Limb (tissue), 2 donors: Measurements from ENCODE around the gene VMO1.
A peak's percentile ranks its signal among the peaks of the same experiment; 100 is the strongest.

Experiments
- DNase-seq, 2 donors: peaks; one replicate each; pipeline ENCODE4 v3.0.0-alpha.2; 2016; ENCODE audit errors: extremely low spot score in 2 of 2

Gene VMO1

GRCh38 chr17:4764595-4764994, 21.6 kb downstream of the VMO1 start:
- DNase-seq: no peak

GRCh38 chr17:4759776-4760236, 26.4 kb downstream of the VMO1 start:
- DNase-seq: no peak

GRCh38 chr17:4753392-4753791, 32.8 kb downstream of the VMO1 start:
- DNase-seq: no peak

- no peak for DNase-seq
These were observed 34.2 kb downstream of the VMO1 start for GRCh38 chr17:4751932-4752331.

- DNase-seq: no peak
These were observed 35.6 kb downstream of the VMO1 start for GRCh38 chr17:4750606-4751005.

GRCh38 chr17:4748686-4749085, 37.5 kb downstream of the VMO1 start:
- DNase-seq: no peak

- no peak for DNase-seq
These were observed 38.3 kb downstream of the VMO1 start for GRCh38 chr17:4747847-4748246.

- DNase-seq: no peak
These were observed 40.9 kb downstream of the VMO1 start for GRCh38 chr17:4744999-4745969.

- no peak for DNase-seq
These were observed 42.3 kb downstream of the VMO1 start for GRCh38 chr17:4743898-4744297.

- no peak for DNase-seq
These were observed 42.9 kb downstream of the VMO1 start for GRCh38 chr17:4743216-4743615.

- DNase-seq: no peak
These were observed 43.5 kb downstream of the VMO1 start for GRCh38 chr17:4742629-4743028.

GRCh38 chr17:4742133-4742532, 44.0 kb downstream of the VMO1 start:
- DNase-seq: no peak

GRCh38 chr17:4741544-4741943, 44.6 kb downstream of the VMO1 start:
- DNase-seq: no peak

- no peak for DNase-seq
These were observed 45.6 kb downstream of the VMO1 start for GRCh38 chr17:4740584-4740983.

- no peak for DNase-seq
These were observed 46.2 kb downstream of the VMO1 start for GRCh38 chr17:4740025-4740351.

- DNase-seq: peak in 1 of 2 donors; percentile 61
These were observed 46.8 kb downstream of the VMO1 start, which contains the start of the genes CXCL16 and ZMYND15 for GRCh38 chr17:4739122-4740024. CXCL16 (minus strand) TSS chr17:4739928; CDS start chr17:4739339, 589 bp downstream. ZMYND15 (plus strand) TSS chr17:4739833; CDS start chr17:4740549, 716 bp downstream.

GRCh38 chr17:4738136-4739121, 47.7 kb downstream of the VMO1 start:
- no peak for DNase-seq

- DNase-seq: no peak
These were observed 50.1 kb downstream of the VMO1 start for GRCh38 chr17:4735876-4736651.
